DOHH2 (cell line): ENCODE measurements around the gene TUBB2A.
A peak's percentile ranks its signal among the peaks of the same experiment; 100 is the strongest.
"Not testable (repeated sequence)": the region's sequence is repeated elsewhere in the genome, so short reads cannot be mapped to it uniquely, and the experiment has no call there.

Source experiments
- H3F3A ChIP-seq: fragments of 200-600 bp; sonication (generic), shearing (Covaris generic); 2 replicates; pipeline ENCODE4 v1.6.0; 2016; ENCODE audit warnings: antibody characterized with exemption, mild to moderate bottlenecking; ENCODE audit not compliant: control insufficient read depth, insufficient read depth
- H3K27ac ChIP-seq: fragments of 200-600 bp; sonication (generic); 2 replicates; pipeline ENCODE4 v1.5.1; 2014; ENCODE audit warnings: low read depth, mild to moderate bottlenecking, low read length, moderate library complexity
- H3K27me3 ChIP-seq: fragments of 200-600 bp; sonication (generic); 2 replicates; pipeline ENCODE4 v1.6.1; 2014; ENCODE audit warnings: mild to moderate bottlenecking, low read length, mixed read lengths; ENCODE audit not compliant: control insufficient read depth
- H3K36me3 ChIP-seq: fragments of 200-600 bp; sonication (generic); 2 replicates; pipeline ENCODE4 v1.6.1; 2014; ENCODE audit warnings: mild to moderate bottlenecking, low read length, moderate library complexity, mixed read lengths; ENCODE audit not compliant: control insufficient read depth
- H3K4me1 ChIP-seq: fragments of 200-600 bp; sonication (generic); 2 replicates; pipeline ENCODE4 v1.6.1; 2014; ENCODE audit warnings: mild to moderate bottlenecking, low read length, mixed read lengths; ENCODE audit not compliant: control insufficient read depth
- H3K4me2 ChIP-seq: fragments of 200-600 bp; sonication (generic); 2 replicates; pipeline ENCODE4 v1.6.0; 2014; ENCODE audit warnings: mild to moderate bottlenecking, low read length, moderate library complexity
- H3K4me3 ChIP-seq: fragments of 200-600 bp; sonication (generic); 2 replicates; pipeline ENCODE4 v1.5.1; 2014; ENCODE audit warnings: mild to moderate bottlenecking, low read length, mixed read lengths
- H3K79me2 ChIP-seq: fragments of 200-600 bp; sonication (generic); 2 replicates; pipeline ENCODE4 v1.6.1; 2014; ENCODE audit warnings: mild to moderate bottlenecking, low read length, mixed read lengths; ENCODE audit not compliant: control insufficient read depth
- H3K9me2 ChIP-seq: fragments of 200-600 bp; sonication (generic); replicated peaks from 2 replicates; pipeline ENCODE4 v1.6.1; 2014; ENCODE audit warnings: mild to moderate bottlenecking, low read length, mixed read lengths; ENCODE audit not compliant: control insufficient read depth
- H3K9me3 ChIP-seq: fragments of 200-600 bp; sonication (generic); 2 replicates; pipeline ENCODE4 v1.6.1; 2014; ENCODE audit warnings: antibody characterized with exemption, low read length, mixed read lengths; ENCODE audit not compliant: control insufficient read depth, insufficient read depth
- H4K20me1 ChIP-seq: fragments of 200-600 bp; sonication (generic); 2 replicates; pipeline ENCODE4 v1.6.0; 2014; ENCODE audit warnings: low read depth, mild to moderate bottlenecking, antibody characterized with exemption, low read length, moderate library complexity; ENCODE audit not compliant: control insufficient read depth, insufficient read depth
- CTCF ChIP-seq: fragments of 200-600 bp; sonication (generic); IDR thresholded peaks from one replicate; pipeline ENCODE4 v1.5.1; 2014; ENCODE audit warnings: antibody characterized with exemption, mild to moderate bottlenecking, low read depth, low read length; ENCODE audit not compliant: poor library complexity, severe bottlenecking
- EZH2phosphoT487 ChIP-seq: fragments of 200-600 bp; sonication (generic); IDR thresholded peaks from 2 replicates; pipeline ENCODE4 v1.6.1; 2017; ENCODE audit warnings: borderline replicate concordance, mild to moderate bottlenecking, antibody characterized with exemption, low read length, moderate library complexity, mixed read lengths

Gene TUBB2A

GRCh38 chr6:3140201-3140600, 17.1 kb downstream of the TUBB2A start:
- Histone ChIP-seq H3K4me1 (peaks cover 20% of the 10 kb centered on the region), H3K4me3 (no peak overlapping the region), H3K27ac (no peak overlapping the region), H3K4me2 (peak overlapping the region; percentile 66; the same call in 1 of the 2 replicates), H3K9me2 (no peaks in the 10 kb centered on the region), H3F3A (peaks cover 8% of the 10 kb centered on the region), H4K20me1 (no peaks in the 10 kb centered on the region), H3K27me3 (no peaks in the 10 kb centered on the region), H3K36me3 (peaks cover 52% of the 10 kb centered on the region), H3K79me2 (no peaks in the 10 kb centered on the region), H3K9me3 (no peaks in the 10 kb centered on the region)
- TF ChIP-seq CTCF (no peak), EZH2phosphoT487 (no peak)

- Histone ChIP-seq H4K20me1 (no peaks in the 10 kb centered on the region), H3K27me3 (no peaks in the 10 kb centered on the region), H3K36me3 (peaks cover 51% of the 10 kb centered on the region), H3F3A (peaks cover 8% of the 10 kb centered on the region), H3K9me3 (no peaks in the 10 kb centered on the region), H3K79me2 (no peaks in the 10 kb centered on the region), H3K4me2 (peak overlapping the region; percentile 66), H3K9me2 (no peaks in the 10 kb centered on the region), H3K4me1 (peaks cover 20% of the 10 kb centered on the region), H3K27ac (peak overlapping the region; percentile 44), H3K4me3 (peak overlapping the region; percentile 32)
- no peak for TF ChIP-seq CTCF
- TF ChIP-seq EZH2phosphoT487 = no peak
These were observed 18.0 kb downstream of the TUBB2A start for GRCh38 chr6:3139090-3139903.

- Histone ChIP-seq H3K9me2 (no peaks in the 10 kb centered on the region), H3K27me3 (no peaks in the 10 kb centered on the region), H3F3A (peaks cover 8% of the 10 kb centered on the region), H4K20me1 (no peaks in the 10 kb centered on the region), H3K4me2 (no peak overlapping the region), H3K4me3 (no peak overlapping the region), H3K4me1 (peaks cover 20% of the 10 kb centered on the region), H3K79me2 (no peaks in the 10 kb centered on the region), H3K36me3 (peaks cover 49% of the 10 kb centered on the region), H3K27ac (no peak overlapping the region; the same call in 1 of the 2 replicates), H3K9me3 (no peaks in the 10 kb centered on the region)
- TF ChIP-seq CTCF (no peak), EZH2phosphoT487 (no peak)
These were observed 19.0 kb downstream of the TUBB2A start for GRCh38 chr6:3138341-3138740.

DNA sequence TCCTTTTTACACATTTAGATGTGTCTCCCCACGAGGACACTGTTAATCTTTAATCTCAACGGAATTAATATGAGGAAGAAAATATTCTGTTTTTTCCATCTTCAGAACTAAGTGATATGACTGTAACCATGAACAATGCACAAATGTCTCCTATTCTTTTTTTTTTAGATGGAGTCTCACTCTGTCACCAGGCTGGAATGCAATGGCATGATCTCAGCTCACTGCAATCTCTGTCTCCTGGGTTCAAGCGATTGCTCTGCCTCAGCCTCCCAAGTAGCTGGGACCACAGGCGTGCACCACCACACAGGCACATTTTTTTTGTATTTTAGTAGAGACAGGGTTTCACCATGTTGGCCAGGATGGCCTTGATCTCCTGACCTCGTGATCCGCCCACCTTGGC, 19.5 kb downstream of the TUBB2A start:
- H3K4me2 ChIP-seq = not testable (repeated sequence)

More for the DNA sequence above, 19.5 kb downstream of the TUBB2A start:
- not testable (repeated sequence) for H3K4me3 ChIP-seq, H3K9me3 ChIP-seq, H3F3A ChIP-seq, H3K79me2 ChIP-seq, H4K20me1 ChIP-seq, H3K27me3 ChIP-seq, H3K27ac ChIP-seq, H3K9me2 ChIP-seq
- Histone ChIP-seq H3K36me3 (peaks cover 45% of the 10 kb centered on the region), H3K4me1 (peaks cover 20% of the 10 kb centered on the region)
